HEK293 (cell line): ENCODE measurements around the gene LRRC26.

ENCODE experiments used
- CTCF ChIA-PET: fragments of 350-600 bp; formaldehyde crosslinking; extraction: SDS; loops from one replicate; lab custom pipeline; 2021; ENCODE audit warnings: antibody characterized with exemption; lab: Yijun Ruan, JAX
- POLR2A ChIA-PET: fragments of 300-600 bp; formaldehyde crosslinking; extraction: SDS; loops from one replicate; lab custom pipeline; 2020; ENCODE audit warnings: antibody characterized with exemption, inconsistent platforms; lab: Yijun Ruan, JAX
- H3K27ac ChIP-seq: fragments of 200-500 bp; sonication (Bioruptor generic); 2 replicates; pipeline ENCODE4 v1.5.1; 2014; ENCODE audit warnings: low read depth, low read length, control low read depth, inconsistent platforms; ENCODE audit errors: extremely low read depth
- H3K36me3 ChIP-seq, 2 experiments: fragments of 200-500 bp in 1 of 2; sonication (Bioruptor generic) in 1 of 2; 1 replicate in 1 of 2; 2 replicates in 1 of 2; pipeline ENCODE4 v1.5.1; 2014 to 2017; ENCODE audit warnings: inconsistent platforms in 2 of 2, low read length in 2 of 2; ENCODE audit not compliant: control insufficient read depth in 2 of 2, insufficient read depth in 1 of 2
- H3K4me1 ChIP-seq: fragments of 200-500 bp; sonication (Bioruptor generic); 2 replicates; pipeline ENCODE4 v1.5.1; 2014; ENCODE audit warnings: mild to moderate bottlenecking, low read length, inconsistent platforms; ENCODE audit not compliant: control insufficient read depth, insufficient read depth
- H3K4me3 ChIP-seq: 2 replicates; pipeline ENCODE4 v1.5.1; 2011; ENCODE audit warnings: low read depth, mild to moderate bottlenecking, control low read depth, low read length, moderate library complexity
- H3K9me3 ChIP-seq: fragments of 200-500 bp; sonication (Bioruptor generic); 2 replicates; pipeline ENCODE4 v1.5.1; 2014; ENCODE audit warnings: low read depth, low read length, inconsistent platforms; ENCODE audit not compliant: control insufficient read depth, insufficient read depth
- BCL11B ChIP-seq: fragments of 450-650 bp; formaldehyde crosslinking; IDR thresholded peaks from 2 replicates; pipeline ENCODE4 v1.5.1; 2016; ENCODE audit warnings: low read depth, missing biosample characterization, missing genetic modification characterization
- GLIS2 ChIP-seq: fragments of 450-650 bp; formaldehyde crosslinking; IDR thresholded peaks from 2 replicates; pipeline ENCODE4 v1.5.1; 2016; ENCODE audit warnings: missing biosample characterization, missing genetic modification characterization
- HOXC10 ChIP-seq: sonication (generic); formaldehyde crosslinking; IDR thresholded peaks from 2 replicates; pipeline ENCODE4 v1.8.1; 2023; ENCODE audit warnings: mild to moderate bottlenecking, missing genetic modification reagents
- KLF8 ChIP-seq: fragments of 450-650 bp; formaldehyde crosslinking; IDR thresholded peaks from 2 replicates; pipeline ENCODE4 v1.5.1; 2016; ENCODE audit warnings: missing biosample characterization, missing genetic modification characterization
- MEIS1 ChIP-seq: sonication (generic); formaldehyde crosslinking; IDR thresholded peaks from 2 replicates; pipeline ENCODE4 v1.8.1; 2022; ENCODE audit warnings: missing genetic modification reagents, mild to moderate bottlenecking, borderline replicate concordance
- PATZ1 ChIP-seq: fragments of 450-650 bp; formaldehyde crosslinking; IDR thresholded peaks from 2 replicates; pipeline ENCODE4 v1.5.1; 2016; ENCODE audit warnings: missing biosample characterization, missing genetic modification characterization
- SCRT2 ChIP-seq: fragments of 450-650 bp; formaldehyde crosslinking; IDR thresholded peaks from 2 replicates; pipeline ENCODE4 v1.5.1; 2016; ENCODE audit warnings: missing biosample characterization, missing genetic modification characterization
- ZBTB1 ChIP-seq: fragments of 450-650 bp; formaldehyde crosslinking; IDR thresholded peaks from 2 replicates; pipeline ENCODE4 v1.5.1; 2016; ENCODE audit warnings: missing biosample characterization, missing genetic modification characterization
- ZBTB26 ChIP-seq: fragments of 450-650 bp; formaldehyde crosslinking; optimal IDR thresholded peaks from 2 replicates; pipeline ENCODE3; 2016; ENCODE audit warnings: missing biosample characterization, mild to moderate bottlenecking, missing genetic modification characterization
- ZBTB7A ChIP-seq: fragments of 450-650 bp; formaldehyde crosslinking; IDR thresholded peaks from 2 replicates; pipeline ENCODE4 v1.5.1; 2016; ENCODE audit warnings: low read depth, missing biosample characterization, missing genetic modification characterization
- ZIC2 ChIP-seq: fragments of 450-650 bp; formaldehyde crosslinking; IDR thresholded peaks from 2 replicates; pipeline ENCODE4 v1.5.1; 2016; ENCODE audit warnings: missing biosample characterization, missing genetic modification characterization
- ZNF146 ChIP-seq: fragments of 450-650 bp; formaldehyde crosslinking; IDR thresholded peaks from 2 replicates; pipeline ENCODE4 v1.5.1; 2016; ENCODE audit warnings: missing biosample characterization, missing genetic modification characterization
- ZNF16 ChIP-seq: fragments of 450-650 bp; formaldehyde crosslinking; IDR thresholded peaks from 2 replicates; pipeline ENCODE4 v1.5.1; 2016; ENCODE audit warnings: low read depth, missing biosample characterization, missing genetic modification characterization
- ZNF169 ChIP-seq: fragments of 450-650 bp; formaldehyde crosslinking; IDR thresholded peaks from 2 replicates; pipeline ENCODE4 v1.5.1; 2016; ENCODE audit warnings: missing biosample characterization, missing genetic modification characterization
- ZNF175 ChIP-seq: fragments of 450-650 bp; formaldehyde crosslinking; IDR thresholded peaks from 2 replicates; pipeline ENCODE4 v1.5.1; 2016; ENCODE audit warnings: missing biosample characterization, missing genetic modification characterization
- ZNF221 ChIP-seq: fragments of 450-650 bp; formaldehyde crosslinking; IDR thresholded peaks from 2 replicates; pipeline ENCODE4 v1.5.1; 2017; ENCODE audit warnings: missing biosample characterization, missing genetic modification characterization, borderline replicate concordance
- ZNF274 ChIP-seq, 2 experiments: fragments of 200-500 bp in 1 of 2; fragments of 450-650 bp in 1 of 2; sonication (Bioruptor generic) in 1 of 2; formaldehyde crosslinking in 1 of 2; IDR thresholded peaks; 2 replicates each; pipeline versions ENCODE4 v1.5.1 to v1.6.1; 2014 to 2016; ENCODE audit warnings: borderline replicate concordance in 1 of 2, inconsistent platforms in 1 of 2, low read length in 1 of 2, missing biosample characterization in 1 of 2, missing genetic modification characterization in 1 of 2
- ZNF292 ChIP-seq: fragments of 450-650 bp; formaldehyde crosslinking; IDR thresholded peaks from 2 replicates; pipeline ENCODE4 v1.5.1; 2016; ENCODE audit warnings: low read depth, missing biosample characterization, missing genetic modification characterization, borderline replicate concordance
- ZNF335 ChIP-seq: fragments of 450-650 bp; formaldehyde crosslinking; conservative IDR thresholded peaks from 2 replicates; pipeline ENCODE4 v1.5.1; 2016; ENCODE audit warnings: missing biosample characterization, missing genetic modification characterization
- ZNF404 ChIP-seq: fragments of 450-650 bp; formaldehyde crosslinking; IDR thresholded peaks from 2 replicates; pipeline ENCODE4 v1.5.1; 2017; ENCODE audit warnings: missing biosample characterization, missing genetic modification characterization
- ZNF423 ChIP-seq: fragments of 450-650 bp; formaldehyde crosslinking; IDR thresholded peaks from 2 replicates; pipeline ENCODE4 v1.5.1; 2016; ENCODE audit warnings: missing biosample characterization, missing genetic modification characterization
- ZNF521 ChIP-seq: fragments of 450-650 bp; formaldehyde crosslinking; IDR thresholded peaks from 2 replicates; pipeline ENCODE4 v1.5.1; 2017; ENCODE audit warnings: missing biosample characterization, mild to moderate bottlenecking, missing genetic modification characterization
- ZNF548 ChIP-seq: fragments of 450-650 bp; formaldehyde crosslinking; IDR thresholded peaks from 2 replicates; pipeline ENCODE4 v1.5.1; 2016; ENCODE audit warnings: missing biosample characterization, missing genetic modification characterization
- ZNF596 ChIP-seq: fragments of 450-650 bp; IDR thresholded peaks from 2 replicates; pipeline ENCODE4 v1.5.0; 2018; ENCODE audit warnings: missing biosample characterization, mild to moderate bottlenecking, missing genetic modification characterization, moderate library complexity
- ZNF610 ChIP-seq: fragments of 450-650 bp; formaldehyde crosslinking; IDR thresholded peaks from 2 replicates; pipeline ENCODE4 v1.5.1; 2016; ENCODE audit warnings: missing biosample characterization, missing genetic modification characterization, borderline replicate concordance
- ZNF791 ChIP-seq: fragments of 450-650 bp; formaldehyde crosslinking; IDR thresholded peaks from 2 replicates; pipeline ENCODE4 v1.5.1; 2016; ENCODE audit warnings: missing biosample characterization, missing genetic modification characterization
- ZNF792 ChIP-seq: fragments of 450-650 bp; formaldehyde crosslinking; IDR thresholded peaks from 2 replicates; pipeline ENCODE4 v1.5.1; 2016; ENCODE audit warnings: missing biosample characterization, missing genetic modification characterization
- ZSCAN4 ChIP-seq: fragments of 450-650 bp; formaldehyde crosslinking; IDR thresholded peaks from 2 replicates; pipeline ENCODE4 v1.5.1; 2017; ENCODE audit warnings: missing biosample characterization, missing genetic modification characterization
- TF ChIP-seq, protein P1 (sequence below): fragments of 450-650 bp; formaldehyde crosslinking; IDR thresholded peaks from 2 replicates; pipeline ENCODE4 v1.5.1; 2017; ENCODE audit warnings: missing biosample characterization, missing genetic modification characterization
- TF ChIP-seq, protein P2 (sequence below): fragments of 450-650 bp; IDR thresholded peaks from 2 replicates; pipeline ENCODE4 v1.5.1; 2018; ENCODE audit warnings: missing biosample characterization, mild to moderate bottlenecking, missing genetic modification characterization

LRRC26 gene

DNA sequence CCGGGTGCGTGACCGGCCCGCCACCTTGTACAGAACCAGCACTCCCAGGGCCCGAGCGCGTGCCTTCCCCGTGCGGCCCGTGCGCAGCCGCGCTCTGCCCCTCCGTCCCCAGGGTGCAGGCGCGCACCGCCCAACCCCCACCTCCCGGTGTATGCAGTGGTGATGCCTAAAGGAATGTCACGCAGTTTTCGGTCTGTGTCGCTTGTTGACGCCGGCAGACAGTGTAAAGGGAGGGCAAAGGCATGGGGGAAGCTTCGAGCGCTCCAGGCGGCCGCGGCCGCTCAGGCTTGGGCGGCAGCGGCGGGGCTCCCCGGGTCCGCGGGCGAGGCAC is 1.3 kb downstream of the LRRC26 start:
- ChIA-PET POLR2A (interaction anchor here (1.0 to 7.4 kb wide), 5 partner anchors 10 to 72 kb away, joined by 3 to 53 read pairs (median 14); partner anchors contain the start of genes ANAPC2, SSNA1 and TUBB4B), CTCF (interaction anchor here (1.6 kb wide), 1 partner anchor 22 kb away, joined by 4 read pairs; no protein-coding TSS in a partner anchor)
- H3K27ac ChIP-seq = no peak overlapping the region; the same call in 1 of the 2 replicates
- H3K4me1 ChIP-seq = no peaks in the 10 kb centered on the region; the same call in 1 of the 2 replicates
- H3K4me3 ChIP-seq = peak overlapping the region; percentile 11
- H3K36me3 ChIP-seq = no peaks in the 10 kb centered on the region
- no peaks in the 10 kb centered on the region for H3K9me3 ChIP-seq
- TF ChIP-seq ZNF791 (no peak), ZSCAN4 (no peak), KLF8 (tag by site-specific recombination) (no peak), ZNF792 (tag by site-specific recombination) (peak; percentile 98), ZNF169 (no peak), MEIS1 (CRISPR knock-in tag) (no peak), ZNF221 (tag by site-specific recombination) (no peak), BCL11B (tag by site-specific recombination) (no peak), ZNF610 (tag by site-specific recombination) (no peak), ZNF146 (tag by site-specific recombination) (no peak), ZNF292 (tag by site-specific recombination) (no peak), ZNF16 (no peak), ZNF423 (tag by site-specific recombination) (no peak), ZNF274 (IDR thresholded peaks at IDR 0.05; ENCODE audit: low read length) (no peak), ZNF274 (tag by site-specific recombination; IDR thresholded peaks at IDR 0.05; ENCODE audit: borderline replicate concordance) (no peak), ZNF335 (peak; percentile 85), ZNF548 (no peak), HOXC10 (CRISPR knock-in tag) (no peak), ZBTB7A (tag by site-specific recombination) (no peak), ZIC2 (tag by site-specific recombination) (no peak), ZNF404 (tag by site-specific recombination) (no peak), ZBTB1 (tag by site-specific recombination) (no peak), ZNF521 (tag by site-specific recombination) (no peak), PATZ1 (tag by site-specific recombination) (0 out of 2 replicates have a peak, but pooled peaks have one; percentile 0), ZBTB26 (peak; percentile 62), ZNF175 (tag by site-specific recombination) (no peak), ZNF596 (tag by site-specific recombination) (no peak), SCRT2 (tag by site-specific recombination) (no peak), GLIS2 (tag by site-specific recombination) (no peak)
- TF ChIP-seq, protein P1, sequence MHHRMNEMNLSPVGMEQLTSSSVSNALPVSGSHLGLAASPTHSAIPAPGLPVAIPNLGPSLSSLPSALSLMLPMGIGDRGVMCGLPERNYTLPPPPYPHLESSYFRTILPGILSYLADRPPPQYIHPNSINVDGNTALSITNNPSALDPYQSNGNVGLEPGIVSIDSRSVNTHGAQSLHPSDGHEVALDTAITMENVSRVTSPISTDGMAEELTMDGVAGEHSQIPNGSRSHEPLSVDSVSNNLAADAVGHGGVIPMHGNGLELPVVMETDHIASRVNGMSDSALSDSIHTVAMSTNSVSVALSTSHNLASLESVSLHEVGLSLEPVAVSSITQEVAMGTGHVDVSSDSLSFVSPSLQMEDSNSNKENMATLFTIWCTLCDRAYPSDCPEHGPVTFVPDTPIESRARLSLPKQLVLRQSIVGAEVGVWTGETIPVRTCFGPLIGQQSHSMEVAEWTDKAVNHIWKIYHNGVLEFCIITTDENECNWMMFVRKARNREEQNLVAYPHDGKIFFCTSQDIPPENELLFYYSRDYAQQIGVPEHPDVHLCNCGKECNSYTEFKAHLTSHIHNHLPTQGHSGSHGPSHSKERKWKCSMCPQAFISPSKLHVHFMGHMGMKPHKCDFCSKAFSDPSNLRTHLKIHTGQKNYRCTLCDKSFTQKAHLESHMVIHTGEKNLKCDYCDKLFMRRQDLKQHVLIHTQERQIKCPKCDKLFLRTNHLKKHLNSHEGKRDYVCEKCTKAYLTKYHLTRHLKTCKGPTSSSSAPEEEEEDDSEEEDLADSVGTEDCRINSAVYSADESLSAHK = no peak
- TF ChIP-seq, protein P2, sequence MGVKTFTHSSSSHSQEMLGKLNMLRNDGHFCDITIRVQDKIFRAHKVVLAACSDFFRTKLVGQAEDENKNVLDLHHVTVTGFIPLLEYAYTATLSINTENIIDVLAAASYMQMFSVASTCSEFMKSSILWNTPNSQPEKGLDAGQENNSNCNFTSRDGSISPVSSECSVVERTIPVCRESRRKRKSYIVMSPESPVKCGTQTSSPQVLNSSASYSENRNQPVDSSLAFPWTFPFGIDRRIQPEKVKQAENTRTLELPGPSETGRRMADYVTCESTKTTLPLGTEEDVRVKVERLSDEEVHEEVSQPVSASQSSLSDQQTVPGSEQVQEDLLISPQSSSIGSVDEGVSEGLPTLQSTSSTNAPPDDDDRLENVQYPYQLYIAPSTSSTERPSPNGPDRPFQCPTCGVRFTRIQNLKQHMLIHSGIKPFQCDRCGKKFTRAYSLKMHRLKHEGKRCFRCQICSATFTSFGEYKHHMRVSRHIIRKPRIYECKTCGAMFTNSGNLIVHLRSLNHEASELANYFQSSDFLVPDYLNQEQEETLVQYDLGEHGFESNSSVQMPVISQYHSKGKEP (tag by site-specific recombination) = no peak
